ENCODE results near the gene PDGFC.

PDGFC gene

DNA sequence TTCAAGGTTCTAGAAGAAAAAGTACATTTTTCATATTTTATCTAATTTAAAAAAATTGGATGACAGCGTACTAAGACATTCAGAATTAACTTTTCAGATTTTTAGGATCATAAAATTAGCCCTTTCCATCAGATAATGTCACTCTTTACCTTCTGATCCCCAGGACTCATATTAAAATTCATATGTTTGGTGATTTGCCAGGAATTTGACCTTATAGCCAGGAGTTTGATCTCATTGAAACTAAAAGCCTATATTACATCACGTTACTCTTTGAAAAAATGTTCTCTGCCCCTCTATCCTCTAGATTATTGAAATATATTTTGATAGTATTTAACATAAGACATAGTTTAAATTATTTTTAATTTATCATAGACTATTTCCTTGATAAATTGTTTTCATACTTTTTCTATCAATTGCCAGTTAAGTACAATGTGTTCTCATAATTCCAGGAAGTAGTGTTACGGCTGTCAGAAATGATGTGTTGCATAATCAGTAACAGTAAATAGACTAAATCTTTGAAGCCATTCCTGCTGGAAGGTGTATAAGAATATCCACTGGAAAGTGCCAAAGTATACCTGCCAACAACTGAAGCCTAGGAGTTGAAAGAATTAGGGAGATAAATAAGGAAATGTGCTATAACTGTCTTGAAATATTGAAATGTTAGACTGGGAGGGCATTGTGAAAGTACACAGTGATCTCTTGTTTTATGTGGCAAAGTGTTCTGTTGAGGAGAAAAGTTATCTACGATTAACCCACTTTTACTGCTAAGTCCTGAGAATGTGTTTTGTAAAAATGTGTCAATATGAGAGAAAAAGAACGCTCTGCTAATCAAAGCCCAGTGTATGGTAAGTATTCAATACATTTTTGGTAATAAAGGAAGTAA is 32.9 kb upstream of the PDGFC start:
- H3K4me3 ChIP-seq (ENCODE audit: low read depth in 1 of 2, low read length in 2 of 2) = no peak overlapping the region
- no peaks in the 10 kb centered on the region for H3K4me1 ChIP-seq (ENCODE audit: insufficient read depth, low read length)
- no peaks in the 10 kb centered on the region for H3K27me3 ChIP-seq (ENCODE audit: insufficient read depth, low read length, poor library complexity)
- no peak for TF ChIP-seq EZH2 (IDR thresholded peaks at IDR 0.05; ENCODE audit: borderline replicate concordance, low read depth, low read length, severe bottlenecking)
- TF ChIP-seq, protein P1, sequence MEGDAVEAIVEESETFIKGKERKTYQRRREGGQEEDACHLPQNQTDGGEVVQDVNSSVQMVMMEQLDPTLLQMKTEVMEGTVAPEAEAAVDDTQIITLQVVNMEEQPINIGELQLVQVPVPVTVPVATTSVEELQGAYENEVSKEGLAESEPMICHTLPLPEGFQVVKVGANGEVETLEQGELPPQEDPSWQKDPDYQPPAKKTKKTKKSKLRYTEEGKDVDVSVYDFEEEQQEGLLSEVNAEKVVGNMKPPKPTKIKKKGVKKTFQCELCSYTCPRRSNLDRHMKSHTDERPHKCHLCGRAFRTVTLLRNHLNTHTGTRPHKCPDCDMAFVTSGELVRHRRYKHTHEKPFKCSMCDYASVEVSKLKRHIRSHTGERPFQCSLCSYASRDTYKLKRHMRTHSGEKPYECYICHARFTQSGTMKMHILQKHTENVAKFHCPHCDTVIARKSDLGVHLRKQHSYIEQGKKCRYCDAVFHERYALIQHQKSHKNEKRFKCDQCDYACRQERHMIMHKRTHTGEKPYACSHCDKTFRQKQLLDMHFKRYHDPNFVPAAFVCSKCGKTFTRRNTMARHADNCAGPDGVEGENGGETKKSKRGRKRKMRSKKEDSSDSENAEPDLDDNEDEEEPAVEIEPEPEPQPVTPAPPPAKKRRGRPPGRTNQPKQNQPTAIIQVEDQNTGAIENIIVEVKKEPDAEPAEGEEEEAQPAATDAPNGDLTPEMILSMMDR (IDR thresholded peaks at IDR 0.05; ENCODE audit: borderline replicate concordance, extremely low read depth, low read length, poor library complexity, severe bottlenecking) = no peak
- ATAC-seq (ENCODE audit: insufficient read depth, low read depth) (no peak), DNase-seq (no peak)
- H4K20me1 ChIP-seq (ENCODE audit: insufficient read depth, low read length) = no peaks in the 10 kb centered on the region
- H3K36me3 ChIP-seq (ENCODE audit: insufficient read depth, low read length) = no peaks in the 10 kb centered on the region
- H3K79me2 ChIP-seq (ENCODE audit: insufficient read depth, low read length) = no peaks in the 10 kb centered on the region
- no peak overlapping the region for H3K27ac ChIP-seq (ENCODE audit: low read length)
- no peak overlapping the region for H3K4me2 ChIP-seq (ENCODE audit: insufficient read depth, low read length)
- no peaks in the 10 kb centered on the region for H3K9me3 ChIP-seq (ENCODE audit: insufficient read depth, low read length, severe bottlenecking)
- no peak overlapping the region for H2AFZ ChIP-seq (ENCODE audit: low read depth, low read length)
- H3K9ac ChIP-seq (ENCODE audit: low read depth, low read length) = no peak overlapping the region

DNA sequence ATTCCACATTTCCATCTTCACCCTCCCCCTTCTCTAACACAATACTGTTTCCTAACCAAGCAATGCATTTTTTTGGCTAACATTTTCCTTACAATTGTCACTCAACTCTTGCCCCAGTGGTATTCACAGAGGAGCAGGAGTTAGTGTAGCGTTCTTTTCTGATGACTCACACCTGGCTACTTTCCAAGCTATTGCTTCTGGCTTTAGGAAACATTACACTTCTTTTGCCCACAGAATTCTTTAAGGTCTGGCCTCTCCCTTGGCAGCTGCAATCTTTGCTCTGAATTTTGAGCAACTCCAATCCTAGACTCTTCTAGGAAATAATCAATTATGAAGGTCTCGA is 27.5 kb upstream of the PDGFC start:
- Histone ChIP-seq H3K79me2 (ENCODE audit: insufficient read depth, low read length) (no peaks in the 10 kb centered on the region), H3K4me1 (ENCODE audit: insufficient read depth, low read length) (no peaks in the 10 kb centered on the region), H3K4me3 (ENCODE audit: low read depth in 1 of 2, low read length in 2 of 2) (no peak overlapping the region), H2AFZ (ENCODE audit: low read depth, low read length) (no peak overlapping the region), H3K27me3 (ENCODE audit: insufficient read depth, low read length, poor library complexity) (no peaks in the 10 kb centered on the region), H4K20me1 (ENCODE audit: insufficient read depth, low read length) (no peaks in the 10 kb centered on the region), H3K9me3 (ENCODE audit: insufficient read depth, low read length, severe bottlenecking) (no peaks in the 10 kb centered on the region), H3K36me3 (ENCODE audit: insufficient read depth, low read length) (no peaks in the 10 kb centered on the region), H3K27ac (ENCODE audit: low read length) (no peak overlapping the region), H3K4me2 (ENCODE audit: insufficient read depth, low read length) (no peak overlapping the region), H3K9ac (ENCODE audit: low read depth, low read length) (no peak overlapping the region)
- TF ChIP-seq, protein P1 (IDR thresholded peaks at IDR 0.05; ENCODE audit: borderline replicate concordance, extremely low read depth, low read length, poor library complexity, severe bottlenecking) = no peak
- TF ChIP-seq EZH2 (IDR thresholded peaks at IDR 0.05; ENCODE audit: borderline replicate concordance, low read depth, low read length, severe bottlenecking) = no peak
- DNase-seq (no peak), ATAC-seq (ENCODE audit: insufficient read depth, low read depth) (no peak)

DNA sequence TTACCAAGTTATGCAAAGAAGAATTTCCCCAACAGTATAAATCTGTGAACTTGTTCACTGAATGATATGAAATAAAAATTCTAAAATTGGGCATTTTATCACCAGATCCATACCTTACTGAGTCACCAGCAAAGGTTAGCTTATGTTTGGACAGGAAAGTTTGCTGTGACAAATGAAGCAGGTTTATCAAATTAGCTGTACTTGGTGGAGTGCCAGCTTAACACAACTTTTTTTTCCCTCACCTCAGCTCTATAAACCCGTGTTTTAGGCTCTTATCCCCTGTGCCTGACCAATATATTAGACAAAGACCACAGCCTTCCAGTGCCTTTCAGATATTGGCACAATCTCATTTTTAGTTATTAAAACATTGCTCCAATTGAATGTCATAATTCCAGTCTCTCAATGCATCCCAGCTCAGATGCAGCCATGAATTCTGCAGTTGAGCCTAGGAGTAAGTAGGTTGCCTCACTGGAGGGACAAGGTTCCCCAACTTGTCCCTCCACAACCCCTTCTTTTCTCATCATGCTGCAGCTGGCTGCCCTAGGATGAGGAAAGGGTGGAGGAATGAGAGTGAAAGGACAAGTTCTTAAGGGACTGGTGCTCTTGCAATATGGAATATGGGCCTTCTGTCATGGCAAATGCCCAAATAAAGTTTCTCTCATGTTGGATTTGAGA is 27.0 kb upstream of the PDGFC start:
- Histone ChIP-seq H3K4me1 (ENCODE audit: insufficient read depth, low read length) (no peaks in the 10 kb centered on the region), H3K9me3 (ENCODE audit: insufficient read depth, low read length, severe bottlenecking) (no peaks in the 10 kb centered on the region), H3K4me3 (ENCODE audit: low read depth in 1 of 2, low read length in 2 of 2) (no peak overlapping the region), H3K79me2 (ENCODE audit: insufficient read depth, low read length) (no peaks in the 10 kb centered on the region), H4K20me1 (ENCODE audit: insufficient read depth, low read length) (no peaks in the 10 kb centered on the region), H3K27ac (ENCODE audit: low read length) (no peak overlapping the region), H3K36me3 (ENCODE audit: insufficient read depth, low read length) (no peaks in the 10 kb centered on the region), H3K4me2 (ENCODE audit: insufficient read depth, low read length) (no peak overlapping the region), H3K27me3 (ENCODE audit: insufficient read depth, low read length, poor library complexity) (no peaks in the 10 kb centered on the region), H2AFZ (ENCODE audit: low read depth, low read length) (no peak overlapping the region), H3K9ac (ENCODE audit: low read depth, low read length) (no peak overlapping the region)
- ATAC-seq (ENCODE audit: insufficient read depth, low read depth) (no peak), DNase-seq (no peak)
- TF ChIP-seq, protein P1 (IDR thresholded peaks at IDR 0.05; ENCODE audit: borderline replicate concordance, extremely low read depth, low read length, poor library complexity, severe bottlenecking) = no peak

Data from DND-41 (cell line).